ENCODE results near the gene CAVIN2.

DNA sequence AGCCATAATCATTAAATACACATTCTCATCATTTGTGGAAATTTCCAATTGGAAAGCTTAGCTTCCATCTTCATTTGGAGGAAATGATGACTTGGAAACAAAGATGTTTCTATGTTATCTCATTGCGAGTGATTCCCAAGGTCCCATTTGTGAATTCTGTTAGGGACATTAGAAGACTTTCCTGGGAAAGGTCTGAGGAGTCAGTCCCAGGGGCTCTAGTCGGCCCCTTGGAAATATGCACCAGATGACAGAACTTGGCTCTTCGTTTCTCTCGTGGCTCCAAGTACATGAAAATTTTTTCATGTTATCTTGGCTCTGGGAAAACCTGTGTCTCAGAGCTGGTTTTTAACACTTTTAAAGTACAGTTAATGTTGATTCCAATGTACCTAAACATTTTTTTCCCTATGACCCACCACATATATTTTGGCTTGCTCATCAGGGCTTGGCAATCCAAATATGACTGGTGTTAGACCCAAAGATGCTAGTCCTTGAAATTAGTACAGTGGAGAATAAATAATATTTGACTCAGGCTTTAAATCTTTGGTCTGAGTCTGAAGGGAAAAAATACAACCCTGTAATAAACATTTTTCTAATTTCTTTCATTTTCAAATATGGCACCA, 15.4 kb upstream of the CAVIN2 start:
- TF ChIP-seq, protein P1, sequence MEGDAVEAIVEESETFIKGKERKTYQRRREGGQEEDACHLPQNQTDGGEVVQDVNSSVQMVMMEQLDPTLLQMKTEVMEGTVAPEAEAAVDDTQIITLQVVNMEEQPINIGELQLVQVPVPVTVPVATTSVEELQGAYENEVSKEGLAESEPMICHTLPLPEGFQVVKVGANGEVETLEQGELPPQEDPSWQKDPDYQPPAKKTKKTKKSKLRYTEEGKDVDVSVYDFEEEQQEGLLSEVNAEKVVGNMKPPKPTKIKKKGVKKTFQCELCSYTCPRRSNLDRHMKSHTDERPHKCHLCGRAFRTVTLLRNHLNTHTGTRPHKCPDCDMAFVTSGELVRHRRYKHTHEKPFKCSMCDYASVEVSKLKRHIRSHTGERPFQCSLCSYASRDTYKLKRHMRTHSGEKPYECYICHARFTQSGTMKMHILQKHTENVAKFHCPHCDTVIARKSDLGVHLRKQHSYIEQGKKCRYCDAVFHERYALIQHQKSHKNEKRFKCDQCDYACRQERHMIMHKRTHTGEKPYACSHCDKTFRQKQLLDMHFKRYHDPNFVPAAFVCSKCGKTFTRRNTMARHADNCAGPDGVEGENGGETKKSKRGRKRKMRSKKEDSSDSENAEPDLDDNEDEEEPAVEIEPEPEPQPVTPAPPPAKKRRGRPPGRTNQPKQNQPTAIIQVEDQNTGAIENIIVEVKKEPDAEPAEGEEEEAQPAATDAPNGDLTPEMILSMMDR (IDR thresholded peaks at IDR 0.05; ENCODE audit: low read length) = no peak
- TF ChIP-seq EZH2phosphoT487 (IDR thresholded peaks at IDR 0.05; ENCODE audit: low read length) (no peak), EZH2 (optimal IDR thresholded peaks at IDR 0.05; ENCODE audit: low read depth, low read length) (no peak)
